Pulmonary artery endothelial cell (primary cell): ENCODE data around the gene NPFF. TPM values are rescaled to one million over a fixed set of nuclear protein-coding genes. Genes with fewer than 3 reads are reported as not detected.
A peak's percentile ranks its signal among the peaks of the same experiment; 100 is the strongest.
"Not testable (repeated sequence)": the region's sequence is repeated elsewhere in the genome, so short reads cannot be mapped to it uniquely, and the experiment has no call there.

Source experiments
- DNase-seq: peaks from one replicate; pipeline ENCODE4 v3.0.0-alpha.2; 2011; ENCODE audit warnings: low read depth, low spot score
- total RNA-seq: library from RNA; depleted of rRNA; stranded (reverse); fragments of >200 nt; gene quantifications from 2 replicates; pipeline ENCODE4 v1.2.3, GENCODE V29; 2014

The NPFF gene
- total RNA-seq, 1 donor from 2014 or later = not detected

DNA sequence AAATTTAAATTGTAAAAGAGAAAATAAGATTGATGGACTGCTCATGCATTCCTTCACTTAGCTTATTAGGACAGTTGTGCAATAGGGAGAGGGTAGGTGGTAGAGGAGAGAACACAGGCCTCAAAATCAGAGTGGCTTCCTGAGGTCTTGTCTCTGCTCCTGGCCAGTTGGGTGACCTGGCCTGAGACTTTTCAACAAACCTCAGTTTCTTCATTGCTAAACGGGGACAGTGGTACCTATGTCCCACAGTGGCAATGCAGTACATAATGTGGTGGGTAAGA lies 10.6 kb downstream of the NPFF start:
- DNase-seq = no peak

DNA sequence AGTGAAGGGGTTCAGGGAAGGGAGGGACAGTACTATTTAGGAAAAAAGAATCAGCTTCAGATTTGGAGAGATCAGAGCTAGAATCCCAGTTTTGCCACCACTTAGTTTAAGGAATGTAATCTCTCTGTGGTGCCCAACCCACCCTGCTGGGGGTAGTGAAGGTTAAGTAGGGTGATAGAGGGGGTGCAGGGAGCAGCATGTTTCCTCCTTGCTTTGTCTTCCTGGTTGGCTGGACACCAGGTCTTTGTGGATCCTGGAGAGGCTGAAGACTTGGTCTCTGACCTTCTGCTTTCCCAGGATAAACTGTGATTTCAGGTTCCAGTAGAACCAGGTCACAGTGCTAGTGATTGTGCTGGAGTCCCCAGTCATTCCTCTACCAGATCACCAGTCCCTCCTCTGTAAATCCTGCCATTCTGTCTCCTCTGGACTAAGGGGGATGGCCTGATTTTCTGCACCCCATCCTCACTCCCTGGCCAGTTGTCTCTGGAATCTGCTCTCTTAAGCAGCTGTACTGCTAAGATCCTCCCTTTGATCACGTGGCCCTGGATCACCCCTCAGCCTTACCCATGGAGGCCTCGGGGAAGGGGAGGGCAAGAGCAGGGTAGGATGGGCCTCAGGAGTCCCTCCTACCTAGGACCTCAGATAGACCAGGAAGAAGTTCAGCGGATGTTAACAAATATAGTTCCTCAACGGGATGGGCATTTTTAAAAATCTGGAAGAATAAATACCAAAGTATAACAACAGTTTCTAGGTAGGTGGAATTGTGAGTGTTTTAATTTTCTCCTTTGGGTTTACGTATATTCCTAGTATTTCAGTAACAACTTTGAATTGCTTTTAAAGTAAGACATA lies 11.2 kb downstream of the NPFF start:
- DNase-seq = no peak

DNA sequence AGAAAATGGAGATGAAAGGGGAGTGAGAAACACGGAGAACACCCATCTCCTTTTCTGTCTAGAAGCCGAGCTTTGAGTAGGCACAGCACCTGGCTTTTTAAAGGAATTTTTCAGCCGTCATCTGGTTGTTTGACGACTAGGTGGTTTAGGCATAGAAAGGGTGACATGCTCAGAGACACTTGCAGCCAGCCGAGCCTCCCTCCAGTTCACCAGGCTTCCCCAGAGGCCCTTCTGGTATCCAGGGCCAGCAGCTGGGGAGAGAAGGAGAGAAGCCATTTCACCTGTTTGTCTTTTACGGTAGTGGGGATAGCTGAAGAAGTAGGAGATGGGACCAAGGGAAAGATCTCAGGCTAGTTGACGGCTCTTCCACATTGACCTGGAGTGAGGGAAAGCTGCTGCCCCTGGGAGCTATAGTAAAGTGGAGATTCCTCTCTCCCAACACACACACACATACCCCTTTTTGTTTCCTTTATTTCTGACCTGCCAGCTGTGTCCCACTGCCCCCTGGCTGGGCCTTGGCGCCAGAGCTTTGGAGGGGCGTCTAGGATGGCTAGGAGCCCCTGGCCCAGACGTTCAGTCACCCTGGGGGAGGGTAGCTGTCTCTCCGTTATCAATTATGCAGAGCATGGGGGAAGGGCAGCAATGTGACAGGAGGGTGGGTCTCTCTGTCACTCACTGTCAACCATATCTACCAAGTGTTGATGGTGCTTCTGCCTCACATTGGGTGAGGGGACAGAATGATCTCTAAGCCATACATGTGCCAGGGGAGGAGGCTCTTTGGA lies 13.5 kb downstream of the NPFF start:
- no peak for DNase-seq

DNA sequence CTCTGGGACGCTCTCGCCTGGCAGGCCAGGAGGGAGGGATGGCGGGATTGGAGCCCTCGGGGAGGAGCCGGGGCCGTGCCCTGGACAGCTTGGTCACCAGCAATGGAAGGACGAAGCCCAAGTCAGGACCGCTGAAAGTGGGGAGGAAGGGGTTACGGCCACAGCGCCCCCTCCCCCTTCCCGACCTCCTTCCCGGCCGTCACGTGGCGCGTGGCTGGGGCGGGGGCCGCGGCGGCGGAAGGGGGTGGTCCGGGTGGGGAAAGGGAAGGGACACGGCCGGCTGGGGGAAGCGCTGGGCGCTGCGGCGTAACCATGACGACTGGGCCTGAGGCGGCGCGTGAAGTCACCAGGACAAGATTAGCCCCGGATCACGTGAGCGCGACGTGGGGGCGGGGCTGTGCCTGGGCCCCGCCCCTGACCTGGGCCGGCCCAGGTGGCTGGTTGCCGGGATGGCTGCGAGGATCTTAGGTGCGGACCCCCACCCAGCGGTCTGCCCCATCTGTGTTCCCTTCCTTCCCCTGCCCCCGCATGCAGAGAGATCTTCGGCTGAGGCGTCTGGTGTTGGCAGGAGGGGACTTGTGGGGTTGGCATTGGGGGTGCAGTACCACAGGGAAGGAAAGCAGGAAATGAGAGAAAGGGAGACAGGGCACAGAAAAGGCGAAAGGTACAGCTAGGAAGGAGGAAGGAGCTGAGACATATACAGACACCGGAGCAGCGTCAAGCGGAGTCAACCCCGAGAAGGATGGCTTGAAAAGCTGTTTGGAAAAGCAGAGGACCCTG lies 14.3 kb downstream of the NPFF start:
- peak; percentile 60 for DNase-seq

DNA sequence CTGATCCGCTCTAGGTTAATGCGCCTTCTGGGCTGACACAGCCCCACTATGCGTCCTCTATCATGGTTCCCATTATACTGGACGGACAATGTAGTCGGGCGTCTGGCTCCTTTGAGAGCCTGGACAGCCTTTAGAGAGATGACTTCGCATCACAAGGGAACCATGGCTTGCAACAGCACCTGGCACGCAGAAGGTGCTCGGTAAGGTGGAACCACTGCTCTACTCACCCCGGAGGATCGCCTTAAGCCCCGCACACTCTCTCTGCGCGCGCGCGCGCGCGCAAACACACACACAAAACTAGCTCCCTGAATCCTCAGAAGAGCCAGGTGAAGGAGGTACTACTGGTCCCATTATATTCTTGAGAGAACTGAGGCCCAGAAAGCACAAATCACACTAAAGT lies 15.1 kb downstream of the NPFF start:
- no peak for DNase-seq

DNA sequence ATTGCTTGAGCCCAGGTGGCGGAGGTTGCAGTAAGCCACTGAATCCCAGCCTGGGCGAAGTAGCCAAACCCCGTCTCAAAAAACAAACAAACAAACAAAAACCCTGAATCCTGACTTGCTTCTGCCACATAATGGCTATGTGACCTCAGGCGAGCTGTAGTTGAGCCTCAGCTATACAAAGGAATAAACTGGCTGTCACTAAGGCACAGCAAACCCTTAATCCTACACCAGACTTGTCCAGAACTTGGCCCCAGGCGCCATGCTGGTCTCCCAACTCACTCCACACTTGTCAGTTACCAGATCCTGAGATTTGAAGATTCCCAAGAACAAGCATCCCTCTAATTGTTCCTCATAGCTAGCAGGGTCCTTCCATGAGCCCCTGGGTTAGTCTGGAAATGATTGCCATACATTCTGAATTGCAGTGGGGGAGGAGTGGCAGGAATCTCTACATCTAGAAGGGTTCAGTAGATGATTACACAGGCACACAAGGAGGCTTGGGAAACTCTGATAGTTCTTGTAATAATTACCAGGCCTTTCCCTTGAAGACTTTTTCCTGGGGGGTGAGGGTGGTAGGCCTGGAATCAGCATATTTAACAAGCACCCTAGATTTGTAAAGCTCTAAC lies 17.9 kb downstream of the NPFF start:
- DNase-seq = no peak

GRCh38 chr12:53486736-53487487 lies 20.4 kb downstream of the NPFF start:
- no peak for DNase-seq

GRCh38 chr12:53485955-53486735 lies 21.1 kb downstream of the NPFF start:
- DNase-seq = no peak

DNA sequence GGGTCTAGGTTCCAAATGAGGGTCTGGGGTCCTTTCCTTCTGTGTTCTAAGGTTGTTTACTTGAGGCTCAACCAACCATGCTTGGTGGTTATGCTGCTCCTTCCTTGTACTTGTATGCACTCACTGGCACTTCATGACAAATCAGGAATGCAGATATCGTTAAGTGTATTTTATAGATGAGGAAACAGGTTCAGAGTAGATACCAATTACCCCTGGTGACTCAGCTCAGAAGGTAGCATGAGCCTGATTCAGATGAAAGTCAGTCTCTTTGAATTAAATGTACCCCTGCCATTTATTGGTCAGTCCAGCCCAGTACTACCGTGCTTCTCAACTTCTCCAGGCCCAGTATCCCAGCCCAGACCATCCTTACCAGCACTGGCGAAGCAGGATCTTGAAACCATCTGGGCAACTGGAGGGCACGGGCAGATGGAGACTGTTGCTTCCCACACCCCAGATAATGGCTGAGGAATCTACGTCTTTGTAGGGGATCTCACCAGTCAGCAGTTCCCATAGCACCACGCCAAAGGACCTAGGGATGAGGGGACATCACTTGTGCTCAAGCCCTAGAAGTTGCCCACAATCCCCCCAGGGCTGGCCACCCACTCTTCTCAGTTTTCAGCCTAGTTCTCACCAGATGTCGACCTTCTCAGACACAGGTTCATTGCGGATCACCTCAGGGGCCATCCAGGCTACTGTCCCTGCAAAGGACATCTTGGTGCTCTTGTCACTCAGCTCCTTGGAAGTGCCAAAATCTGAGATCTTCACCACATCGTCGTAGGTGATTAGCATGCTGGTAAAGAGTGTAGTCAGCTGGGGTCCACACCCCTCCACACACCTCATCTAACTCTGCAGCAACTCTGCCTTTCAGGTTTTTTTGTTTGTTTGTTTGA lies 22.4 kb downstream of the NPFF start:
- DNase-seq = no peak

DNA sequence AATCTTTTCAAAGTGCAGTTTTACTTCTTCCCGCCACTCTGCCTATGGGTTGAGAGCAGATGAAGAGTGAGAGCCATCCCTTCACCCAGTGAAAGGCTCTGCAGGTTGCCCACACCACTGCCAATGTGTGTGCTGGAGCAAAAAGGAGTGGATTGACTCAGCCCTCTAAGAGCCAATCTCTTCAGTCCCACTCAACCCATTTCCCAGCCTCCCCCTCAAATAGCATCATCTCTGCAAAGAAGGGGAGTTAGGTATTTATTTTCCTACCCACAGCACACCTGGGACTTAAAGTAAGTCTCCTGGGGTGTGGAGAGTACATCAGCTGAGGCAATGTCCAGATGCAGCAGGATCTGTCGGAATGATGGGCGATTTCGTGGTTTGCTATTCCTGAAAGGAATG lies 23.3 kb downstream of the NPFF start:
- DNase-seq = no peak

- no peak for DNase-seq
These were observed 23.9 kb downstream of the NPFF start for GRCh38 chr12:53483225-53483978.

GRCh38 chr12:53482626-53483168 lies 24.6 kb downstream of the NPFF start:
- no peak for DNase-seq

DNA sequence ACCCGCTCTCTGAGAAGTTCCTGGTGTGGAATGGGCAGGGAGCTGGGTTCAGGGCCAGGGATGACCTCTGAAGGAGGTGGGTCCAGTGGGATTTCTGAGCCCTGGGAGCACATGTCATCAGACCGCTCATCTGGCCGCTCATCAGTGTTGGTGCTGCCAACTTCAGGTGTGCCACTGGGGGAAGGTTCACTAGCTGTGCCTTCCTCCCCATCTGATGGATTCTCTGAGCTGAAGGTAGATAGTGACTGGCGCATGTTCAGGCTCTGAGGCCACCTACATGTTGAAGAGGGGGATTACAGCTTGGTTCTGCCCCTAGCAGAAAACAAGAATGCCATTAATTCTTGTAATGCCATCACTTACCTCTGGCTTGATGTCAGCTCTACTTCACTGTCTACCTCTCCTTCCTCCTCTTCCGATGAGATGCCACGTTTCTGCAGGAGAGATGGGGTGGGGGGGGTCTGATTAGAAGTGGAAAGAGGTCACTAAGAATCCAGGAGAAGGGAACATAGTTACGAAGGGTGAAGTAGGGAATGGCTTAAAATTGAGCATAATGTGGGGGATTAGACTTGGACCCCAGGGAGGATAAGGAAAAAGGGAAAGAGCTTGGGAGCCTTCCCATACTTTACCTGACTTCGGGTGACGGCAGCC lies 25.2 kb downstream of the NPFF start:
- DNase-seq = no peak

GRCh38 chr12:53481458-53481857 lies 25.8 kb downstream of the NPFF start:
- DNase-seq = not testable (repeated sequence)

GRCh38 chr12:53480491-53481442 lies 26.5 kb downstream of the NPFF start:
- no peak for DNase-seq

DNA sequence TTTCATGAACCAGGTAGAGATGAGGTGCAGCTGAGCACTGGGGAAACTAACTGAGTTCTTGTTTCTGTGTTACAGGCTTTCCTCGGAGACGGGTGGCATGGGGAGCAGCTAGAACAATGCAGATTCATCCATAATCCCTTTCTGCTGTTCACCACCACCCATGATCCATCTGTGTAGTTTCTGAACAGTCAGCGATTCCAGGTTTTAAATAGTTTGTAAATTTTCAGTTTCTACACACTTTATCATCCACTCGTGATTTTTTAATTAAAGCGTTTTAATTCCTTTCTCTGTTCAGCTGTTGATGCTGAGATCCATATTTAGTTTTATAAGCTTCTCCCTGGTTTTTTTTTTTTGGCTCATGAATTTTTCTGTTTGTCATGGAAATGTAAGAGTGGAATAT lies 28.0 kb downstream of the NPFF start:
- no peak for DNase-seq
